Measurements from ENCODE around the gene ZNF543.

DNA sequence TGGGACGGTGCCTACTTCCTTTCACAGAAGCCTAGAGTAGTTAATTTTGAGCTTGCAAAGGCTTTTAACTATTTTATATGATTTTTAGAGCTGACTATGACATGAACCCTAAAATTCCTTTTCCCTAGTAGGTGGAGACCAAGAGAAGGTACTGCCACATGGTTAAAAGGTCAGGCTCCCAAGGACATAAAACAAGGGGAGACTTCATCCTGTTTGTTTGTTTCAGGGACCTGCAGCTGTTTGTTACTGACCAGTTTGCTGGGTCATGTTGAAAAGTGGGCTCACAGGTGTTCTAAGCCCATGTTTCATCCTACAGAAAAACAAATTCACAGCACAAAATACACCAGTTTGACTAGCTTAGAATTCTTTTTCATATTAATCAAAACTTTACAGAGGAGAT is 43.8 kb upstream of the ZNF543 start:
- TF ChIP-seq, protein P1, sequence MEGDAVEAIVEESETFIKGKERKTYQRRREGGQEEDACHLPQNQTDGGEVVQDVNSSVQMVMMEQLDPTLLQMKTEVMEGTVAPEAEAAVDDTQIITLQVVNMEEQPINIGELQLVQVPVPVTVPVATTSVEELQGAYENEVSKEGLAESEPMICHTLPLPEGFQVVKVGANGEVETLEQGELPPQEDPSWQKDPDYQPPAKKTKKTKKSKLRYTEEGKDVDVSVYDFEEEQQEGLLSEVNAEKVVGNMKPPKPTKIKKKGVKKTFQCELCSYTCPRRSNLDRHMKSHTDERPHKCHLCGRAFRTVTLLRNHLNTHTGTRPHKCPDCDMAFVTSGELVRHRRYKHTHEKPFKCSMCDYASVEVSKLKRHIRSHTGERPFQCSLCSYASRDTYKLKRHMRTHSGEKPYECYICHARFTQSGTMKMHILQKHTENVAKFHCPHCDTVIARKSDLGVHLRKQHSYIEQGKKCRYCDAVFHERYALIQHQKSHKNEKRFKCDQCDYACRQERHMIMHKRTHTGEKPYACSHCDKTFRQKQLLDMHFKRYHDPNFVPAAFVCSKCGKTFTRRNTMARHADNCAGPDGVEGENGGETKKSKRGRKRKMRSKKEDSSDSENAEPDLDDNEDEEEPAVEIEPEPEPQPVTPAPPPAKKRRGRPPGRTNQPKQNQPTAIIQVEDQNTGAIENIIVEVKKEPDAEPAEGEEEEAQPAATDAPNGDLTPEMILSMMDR (IDR thresholded peaks at IDR 0.05 in 4 of 5, conservative IDR thresholded peaks at IDR 0.05 in 1 of 5): no peak
- no peak for TF ChIP-seq POLR2A (IDR thresholded peaks at IDR 0.05)

All from gastrocnemius medialis (tissue), 4 donors.